ENCODE measurements around the gene MAP3K14. TPM values are rescaled to one million over a fixed set of nuclear protein-coding genes. Genes with fewer than 3 reads are reported as not detected.

Gene MAP3K14
- total and polyA plus RNA-seq, 10 of the 15 experiments (the other 5 are each of a cell fraction or from before 2014, with no cell fraction given) = 2.1 to 33.3 (median 19.7) TPM

- TF ChIP-seq CTCF (IDR thresholded peaks at IDR 0.05 in 2 of 3, conservative IDR thresholded peaks at IDR 0.05 in 1 of 3; ENCODE audit: control insufficient read depth in 2 of 3, extremely low read depth in 1 of 3, insufficient read depth in 1 of 3, low read depth in 3 of 3, low read length in 3 of 3) (peak; percentile 26 to 45 (median 43); a peak in 3 of 6 replicates), BHLHE40 (IDR thresholded peaks at IDR 0.05; ENCODE audit: borderline replicate concordance in 1 of 2, low read depth in 2 of 2, low read length in 1 of 2) (no peak), RAD21 (IDR thresholded peaks at IDR 0.05; ENCODE audit: insufficient read depth, low read depth, low read length) (peak; percentile 26; the same call in 1 of the 2 replicates), BRCA1 (IDR thresholded peaks at IDR 0.05; ENCODE audit: low read depth, low read length) (no peak), EZH2 (IDR thresholded peaks at IDR 0.05; ENCODE audit: borderline replicate concordance, control insufficient read depth, low read depth, low read length) (no peak), RELA (IDR thresholded peaks at IDR 0.05; ENCODE audit: borderline replicate concordance, partially characterized antibody) (no peak), IKZF2 (IDR thresholded peaks at IDR 0.05) (no peak), ZNF24 (IDR thresholded peaks at IDR 0.05) (no peak), FOXK2 (IDR thresholded peaks at IDR 0.05) (no peak), SMC3 (IDR thresholded peaks at IDR 0.05; ENCODE audit: borderline replicate concordance, low read length) (peak; percentile 46; the same call in 1 of the 2 replicates), JUND (IDR thresholded peaks at IDR 0.05; ENCODE audit: low read depth, low read length) (no peak), RELB (IDR thresholded peaks at IDR 0.05; ENCODE audit: low read depth) (no peak), E4F1 (IDR thresholded peaks at IDR 0.05; ENCODE audit: borderline replicate concordance, partially characterized antibody) (no peak), RUNX3 (IDR thresholded peaks at IDR 0.05; ENCODE audit: low read length) (no peak), CREM (IDR thresholded peaks at IDR 0.05; ENCODE audit: low read depth) (no peak), NFIC (IDR thresholded peaks at IDR 0.05; ENCODE audit: low read depth, low read length) (no peak), TCF7 (IDR thresholded peaks at IDR 0.05; ENCODE audit: borderline replicate concordance) (no peak), MTA3 (IDR thresholded peaks at IDR 0.05; ENCODE audit: borderline replicate concordance, low read length) (no peak), SIN3A (IDR thresholded peaks at IDR 0.05; ENCODE audit: low read depth, low read length) (no peak), TARDBP (IDR thresholded peaks at IDR 0.05; ENCODE audit: borderline replicate concordance) (no peak), PKNOX1 (IDR thresholded peaks at IDR 0.05) (no peak), ZNF622 (IDR thresholded peaks at IDR 0.05) (no peak)
These were observed 32.4 kb downstream of the MAP3K14 start (continued) for GRCh38 chr17:45284176-45285140.

Measured in GM12878 (cell line).